OCI-LY7 (cell line): ENCODE measurements around the gene SSU72.

Source experiments
- EZH2phosphoT487 ChIP-seq: fragments of 200-600 bp; sonication (generic); IDR thresholded peaks from 2 replicates; pipeline ENCODE4 v1.6.1; 2018; ENCODE audit warnings: low read depth, borderline replicate concordance, mild to moderate bottlenecking, mixed run types, antibody characterized with exemption, low read length, moderate library complexity, mixed read lengths
- TF ChIP-seq, protein P1 (sequence below): fragments of 200-600 bp; sonication (generic); conservative IDR thresholded peaks from 2 replicates; pipeline ENCODE4 v1.5.1; 2014; ENCODE audit warnings: mild to moderate bottlenecking, antibody characterized with exemption, low read length, moderate library complexity, mixed read lengths

GRCh38 chr1:1539310-1540089 lies 35.2 kb downstream of the SSU72 start:
- TF ChIP-seq, protein P1, sequence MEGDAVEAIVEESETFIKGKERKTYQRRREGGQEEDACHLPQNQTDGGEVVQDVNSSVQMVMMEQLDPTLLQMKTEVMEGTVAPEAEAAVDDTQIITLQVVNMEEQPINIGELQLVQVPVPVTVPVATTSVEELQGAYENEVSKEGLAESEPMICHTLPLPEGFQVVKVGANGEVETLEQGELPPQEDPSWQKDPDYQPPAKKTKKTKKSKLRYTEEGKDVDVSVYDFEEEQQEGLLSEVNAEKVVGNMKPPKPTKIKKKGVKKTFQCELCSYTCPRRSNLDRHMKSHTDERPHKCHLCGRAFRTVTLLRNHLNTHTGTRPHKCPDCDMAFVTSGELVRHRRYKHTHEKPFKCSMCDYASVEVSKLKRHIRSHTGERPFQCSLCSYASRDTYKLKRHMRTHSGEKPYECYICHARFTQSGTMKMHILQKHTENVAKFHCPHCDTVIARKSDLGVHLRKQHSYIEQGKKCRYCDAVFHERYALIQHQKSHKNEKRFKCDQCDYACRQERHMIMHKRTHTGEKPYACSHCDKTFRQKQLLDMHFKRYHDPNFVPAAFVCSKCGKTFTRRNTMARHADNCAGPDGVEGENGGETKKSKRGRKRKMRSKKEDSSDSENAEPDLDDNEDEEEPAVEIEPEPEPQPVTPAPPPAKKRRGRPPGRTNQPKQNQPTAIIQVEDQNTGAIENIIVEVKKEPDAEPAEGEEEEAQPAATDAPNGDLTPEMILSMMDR: no peak
- TF ChIP-seq EZH2phosphoT487: no peak
